HepG2 (cell line): ENCODE data around the gene GGA1. TPM values are rescaled to one million over a fixed set of nuclear protein-coding genes. Genes with fewer than 3 reads are reported as not detected.
A peak's percentile ranks its signal among the peaks of the same experiment; 100 is the strongest.

ENCODE experiments used
- KAT8 ChIP-seq: IDR thresholded peaks from 2 replicates; pipeline ENCODE4 v1.6.1; 2016; ENCODE audit warnings: missing genetic modification reagents, missing compliant biosample characterization
- MXD4 ChIP-seq: IDR thresholded peaks from 2 replicates; pipeline ENCODE4 v1.6.1; 2016; ENCODE audit warnings: mild to moderate bottlenecking, missing biosample characterization, missing genetic modification reagents
- RFX1 ChIP-seq: fragments of 450-650 bp; IDR thresholded peaks from 2 replicates; pipeline ENCODE4 v1.6.1; 2017
- RFXANK ChIP-seq: IDR thresholded peaks from 2 replicates; pipeline ENCODE4 v1.6.1; 2016
- TAF1 ChIP-seq: sonication (generic); formaldehyde crosslinking; IDR thresholded peaks from 2 replicates; pipeline ENCODE4 v1.4.0; 2020; ENCODE audit warnings: missing genetic modification reagents
- ZBTB42 ChIP-seq: sonication (generic); formaldehyde crosslinking; IDR thresholded peaks from 2 replicates; pipeline ENCODE4 v1.5.0; 2020; ENCODE audit warnings: mild to moderate bottlenecking, missing genetic modification reagents
- ZNF138 ChIP-seq: sonication (generic); formaldehyde crosslinking; IDR thresholded peaks from 2 replicates; pipeline ENCODE4 v1.5.0; 2020; ENCODE audit warnings: mild to moderate bottlenecking, low read depth, missing genetic modification reagents
- ZNF234 ChIP-seq: sonication (generic); formaldehyde crosslinking; conservative IDR thresholded peaks from 2 replicates; pipeline ENCODE4 v1.5.1; 2020; ENCODE audit warnings: mild to moderate bottlenecking, missing genetic modification reagents
- ZNF776 ChIP-seq: sonication (generic); formaldehyde crosslinking; IDR thresholded peaks from 2 replicates; pipeline ENCODE4 v1.4.0; 2020; ENCODE audit warnings: mild to moderate bottlenecking, missing genetic modification reagents
- polyA plus RNA-seq, 8 experiments: library from polyadenylated mRNA; depleted of rRNA in 3 of 8; stranded (reverse) in 7 of 8; unstranded in 1 of 8; fragments of >200 nt; fragmentation: Illumina TruSeq in 4 of 8; extraction: Trizol in 4 of 8; gene quantifications; 2 replicates each; pipeline versions ENCODE4 v1.2.1 to v1.2.3, GENCODE V29; 2011 to 2016; ENCODE audit warnings: low read depth in 4 of 8, missing spikeins in 1 of 8, mixed read lengths in 1 of 8; ENCODE audit not compliant: insufficient read depth in 1 of 8
- total RNA-seq, 5 experiments: library from RNA; depleted of rRNA; stranded (reverse); fragments of >200 nt; fragmentation: Illumina TruSeq; extraction: Trizol; gene quantifications; 2 replicates each; pipeline ENCODE4 v1.2.3, GENCODE V29; 2016; ENCODE audit warnings: low read depth in 1 of 5
- TF ChIP-seq, protein P1 (sequence below): sonication (generic); formaldehyde crosslinking; IDR thresholded peaks from 2 replicates; pipeline ENCODE4 v1.5.0; 2020; ENCODE audit warnings: mild to moderate bottlenecking, missing genetic modification reagents, moderate library complexity
- TF ChIP-seq, protein P2 (sequence below): sonication (generic); formaldehyde crosslinking; IDR thresholded peaks from 2 replicates; pipeline ENCODE4 v1.4.0; 2020; ENCODE audit warnings: mild to moderate bottlenecking, missing genetic modification reagents
- TF ChIP-seq, protein P3 (sequence below): sonication (generic); formaldehyde crosslinking; IDR thresholded peaks from 2 replicates; pipeline ENCODE4 v1.4.0; 2020; ENCODE audit warnings: missing genetic modification reagents, borderline replicate concordance
- TF ChIP-seq, protein P4 (sequence below): IDR thresholded peaks from 2 replicates; pipeline ENCODE4 v1.6.1; 2016; ENCODE audit warnings: missing genetic modification reagents, missing compliant biosample characterization
- TF ChIP-seq, protein P5 (sequence below): conservative IDR thresholded peaks from 2 replicates; pipeline ENCODE4 v1.6.1; 2018; ENCODE audit warnings: missing genetic modification reagents
- TF ChIP-seq, protein P6 (sequence below): sonication (generic); formaldehyde crosslinking; IDR thresholded peaks from 2 replicates; pipeline ENCODE4 v1.4.0; 2020; ENCODE audit warnings: missing genetic modification reagents, low read depth, mild to moderate bottlenecking, borderline replicate concordance

The GGA1 gene
- total and polyA plus RNA-seq, 2 of the 13 experiments (the other 11 are each of a cell fraction or from before 2014, with no cell fraction given) = 29.1 to 87.2 TPM

DNA sequence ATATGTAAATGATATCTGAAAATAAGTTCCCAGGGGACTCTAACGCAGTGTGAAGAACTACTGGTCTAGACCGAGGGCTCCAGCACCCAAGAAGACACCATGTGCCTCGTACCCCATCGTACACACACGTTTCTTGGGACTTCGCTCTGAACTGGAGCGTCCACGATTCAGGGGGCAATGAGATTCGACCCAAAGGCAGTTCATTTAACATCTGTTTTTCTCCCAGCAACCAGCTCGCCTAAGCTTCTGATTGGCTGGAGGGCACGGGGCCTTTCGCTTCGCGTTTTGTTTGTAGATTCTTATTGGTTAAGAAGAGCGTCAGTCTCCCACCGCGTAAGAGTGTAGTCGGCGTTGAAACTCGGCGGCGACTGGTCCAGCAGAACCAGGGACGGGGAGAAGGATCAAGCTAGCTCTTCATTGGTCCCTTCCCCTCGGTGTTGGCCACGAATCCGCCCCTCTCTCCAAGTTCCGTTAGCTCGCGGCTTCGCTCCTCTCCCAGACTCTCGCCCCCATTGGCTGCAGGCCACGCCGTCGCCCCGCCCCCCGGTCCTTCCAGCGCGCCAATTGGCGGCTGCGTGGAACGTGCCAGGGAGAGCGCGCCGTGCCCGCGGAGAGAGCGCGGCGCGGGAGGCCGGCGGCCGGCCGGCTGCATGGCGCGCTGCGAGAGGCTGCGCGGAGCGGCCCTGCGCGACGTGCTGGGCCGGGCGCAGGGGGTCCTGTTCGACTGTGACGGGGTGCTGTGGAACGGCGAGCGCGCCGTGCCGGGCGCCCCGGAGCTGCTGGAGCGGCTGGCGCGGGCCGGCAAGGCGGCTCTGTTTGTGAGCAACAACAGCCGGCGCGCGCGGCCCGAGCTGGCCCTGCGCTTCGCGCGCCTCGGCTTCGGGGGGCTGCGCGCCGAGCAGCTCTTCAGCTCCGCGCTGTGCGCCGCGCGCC lies 49.8 kb downstream of the GGA1 start, which contains the start of gene PDXP (continued):
- TF ChIP-seq, protein P1, sequence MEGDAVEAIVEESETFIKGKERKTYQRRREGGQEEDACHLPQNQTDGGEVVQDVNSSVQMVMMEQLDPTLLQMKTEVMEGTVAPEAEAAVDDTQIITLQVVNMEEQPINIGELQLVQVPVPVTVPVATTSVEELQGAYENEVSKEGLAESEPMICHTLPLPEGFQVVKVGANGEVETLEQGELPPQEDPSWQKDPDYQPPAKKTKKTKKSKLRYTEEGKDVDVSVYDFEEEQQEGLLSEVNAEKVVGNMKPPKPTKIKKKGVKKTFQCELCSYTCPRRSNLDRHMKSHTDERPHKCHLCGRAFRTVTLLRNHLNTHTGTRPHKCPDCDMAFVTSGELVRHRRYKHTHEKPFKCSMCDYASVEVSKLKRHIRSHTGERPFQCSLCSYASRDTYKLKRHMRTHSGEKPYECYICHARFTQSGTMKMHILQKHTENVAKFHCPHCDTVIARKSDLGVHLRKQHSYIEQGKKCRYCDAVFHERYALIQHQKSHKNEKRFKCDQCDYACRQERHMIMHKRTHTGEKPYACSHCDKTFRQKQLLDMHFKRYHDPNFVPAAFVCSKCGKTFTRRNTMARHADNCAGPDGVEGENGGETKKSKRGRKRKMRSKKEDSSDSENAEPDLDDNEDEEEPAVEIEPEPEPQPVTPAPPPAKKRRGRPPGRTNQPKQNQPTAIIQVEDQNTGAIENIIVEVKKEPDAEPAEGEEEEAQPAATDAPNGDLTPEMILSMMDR (CRISPR knock-in tag) = no peak
- peak; percentile 39; the same call in 1 of the 2 replicates for TF ChIP-seq ZNF776 (CRISPR knock-in tag)
- TF ChIP-seq MXD4 = peak; percentile 24; the same call in 1 of the 2 replicates
- TF ChIP-seq, protein P2, sequence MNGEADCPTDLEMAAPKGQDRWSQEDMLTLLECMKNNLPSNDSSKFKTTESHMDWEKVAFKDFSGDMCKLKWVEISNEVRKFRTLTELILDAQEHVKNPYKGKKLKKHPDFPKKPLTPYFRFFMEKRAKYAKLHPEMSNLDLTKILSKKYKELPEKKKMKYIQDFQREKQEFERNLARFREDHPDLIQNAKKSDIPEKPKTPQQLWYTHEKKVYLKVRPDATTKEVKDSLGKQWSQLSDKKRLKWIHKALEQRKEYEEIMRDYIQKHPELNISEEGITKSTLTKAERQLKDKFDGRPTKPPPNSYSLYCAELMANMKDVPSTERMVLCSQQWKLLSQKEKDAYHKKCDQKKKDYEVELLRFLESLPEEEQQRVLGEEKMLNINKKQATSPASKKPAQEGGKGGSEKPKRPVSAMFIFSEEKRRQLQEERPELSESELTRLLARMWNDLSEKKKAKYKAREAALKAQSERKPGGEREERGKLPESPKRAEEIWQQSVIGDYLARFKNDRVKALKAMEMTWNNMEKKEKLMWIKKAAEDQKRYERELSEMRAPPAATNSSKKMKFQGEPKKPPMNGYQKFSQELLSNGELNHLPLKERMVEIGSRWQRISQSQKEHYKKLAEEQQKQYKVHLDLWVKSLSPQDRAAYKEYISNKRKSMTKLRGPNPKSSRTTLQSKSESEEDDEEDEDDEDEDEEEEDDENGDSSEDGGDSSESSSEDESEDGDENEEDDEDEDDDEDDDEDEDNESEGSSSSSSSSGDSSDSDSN = 0 out of 2 replicates have a peak, but pooled peaks have one; percentile 29
- TF ChIP-seq, protein P3, sequence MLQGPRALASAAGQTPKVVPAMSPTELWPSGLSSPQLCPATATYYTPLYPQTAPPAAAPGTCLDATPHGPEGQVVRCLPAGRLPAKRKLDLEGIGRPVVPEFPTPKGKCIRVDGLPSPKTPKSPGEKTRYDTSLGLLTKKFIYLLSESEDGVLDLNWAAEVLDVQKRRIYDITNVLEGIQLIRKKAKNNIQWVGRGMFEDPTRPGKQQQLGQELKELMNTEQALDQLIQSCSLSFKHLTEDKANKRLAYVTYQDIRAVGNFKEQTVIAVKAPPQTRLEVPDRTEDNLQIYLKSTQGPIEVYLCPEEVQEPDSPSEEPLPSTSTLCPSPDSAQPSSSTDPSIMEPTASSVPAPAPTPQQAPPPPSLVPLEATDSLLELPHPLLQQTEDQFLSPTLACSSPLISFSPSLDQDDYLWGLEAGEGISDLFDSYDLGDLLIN (CRISPR knock-in tag) = peak; percentile 21; the same call in 1 of the 2 replicates
- TF ChIP-seq, protein P4, sequence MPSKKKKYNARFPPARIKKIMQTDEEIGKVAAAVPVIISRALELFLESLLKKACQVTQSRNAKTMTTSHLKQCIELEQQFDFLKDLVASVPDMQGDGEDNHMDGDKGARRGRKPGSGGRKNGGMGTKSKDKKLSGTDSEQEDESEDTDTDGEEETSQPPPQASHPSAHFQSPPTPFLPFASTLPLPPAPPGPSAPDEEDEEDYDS (CRISPR knock-in tag) = peak; percentile 97
- no peak for TF ChIP-seq ZNF234 (CRISPR knock-in tag)
- TF ChIP-seq RFX1 = peak; percentile 19; the same call in 1 of the 2 replicates
- TF ChIP-seq ZNF138 = 0 out of 2 replicates have a peak, but pooled peaks have one; percentile 10
- TF ChIP-seq, protein P5, sequence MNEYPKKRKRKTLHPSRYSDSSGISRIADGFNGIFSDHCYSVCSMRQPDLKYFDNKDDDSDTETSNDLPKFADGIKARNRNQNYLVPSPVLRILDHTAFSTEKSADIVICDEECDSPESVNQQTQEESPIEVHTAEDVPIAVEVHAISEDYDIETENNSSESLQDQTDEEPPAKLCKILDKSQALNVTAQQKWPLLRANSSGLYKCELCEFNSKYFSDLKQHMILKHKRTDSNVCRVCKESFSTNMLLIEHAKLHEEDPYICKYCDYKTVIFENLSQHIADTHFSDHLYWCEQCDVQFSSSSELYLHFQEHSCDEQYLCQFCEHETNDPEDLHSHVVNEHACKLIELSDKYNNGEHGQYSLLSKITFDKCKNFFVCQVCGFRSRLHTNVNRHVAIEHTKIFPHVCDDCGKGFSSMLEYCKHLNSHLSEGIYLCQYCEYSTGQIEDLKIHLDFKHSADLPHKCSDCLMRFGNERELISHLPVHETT (CRISPR knock-in tag) = 0 out of 2 replicates have a peak, but pooled peaks have one; percentile 45
- TF ChIP-seq, protein P6, sequence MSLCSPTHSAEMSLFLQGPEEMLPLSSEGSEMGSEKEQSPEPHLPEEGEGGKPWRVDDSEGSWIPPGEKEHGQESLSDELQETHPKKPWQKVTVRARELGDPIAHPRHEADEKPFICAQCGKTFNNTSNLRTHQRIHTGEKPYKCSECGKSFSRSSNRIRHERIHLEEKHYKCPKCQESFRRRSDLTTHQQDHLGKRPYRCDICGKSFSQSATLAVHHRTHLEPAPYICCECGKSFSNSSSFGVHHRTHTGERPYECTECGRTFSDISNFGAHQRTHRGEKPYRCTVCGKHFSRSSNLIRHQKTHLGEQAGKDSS = no peak
- TF ChIP-seq KAT8 = 0 out of 2 replicates have a peak, but pooled peaks have one; percentile 33
- TF ChIP-seq TAF1 (CRISPR knock-in tag) = peak; percentile 52; the same call in 1 of the 2 replicates
- no peak for TF ChIP-seq ZBTB42 (CRISPR knock-in tag)
- TF ChIP-seq RFXANK (CRISPR knock-in tag) = peak; percentile 99
